Fibroblast of lung (primary cell): ENCODE measurements around the gene GSDMA. TPM values are rescaled to one million over a fixed set of nuclear protein-coding genes. Genes with fewer than 3 reads are reported as not detected.

Experiments used
- DNase-seq, 2 donors: peaks; one replicate each; pipeline versions ENCODE4 v3.0.0 to v3.0.0-alpha.2; 2010; ENCODE audit warnings: low read depth in 2 of 2
- H2AFZ ChIP-seq: 2 replicates; pipeline ENCODE4 v1.5.1; 2012; ENCODE audit warnings: low read length, control low read depth, inconsistent platforms
- H3K27ac ChIP-seq: 2 replicates; pipeline ENCODE4 v1.5.1; 2011; ENCODE audit warnings: low read length, control low read depth; ENCODE audit not compliant: insufficient read depth
- H3K27me3 ChIP-seq: 2 replicates; pipeline ENCODE4 v1.5.1; 2011; ENCODE audit warnings: mild to moderate bottlenecking, low read length; ENCODE audit not compliant: control insufficient read depth, insufficient read depth
- H3K36me3 ChIP-seq: 2 replicates; pipeline ENCODE4 v1.5.1; 2011; ENCODE audit warnings: low read length; ENCODE audit not compliant: control insufficient read depth, insufficient read depth
- H3K4me1 ChIP-seq: 2 replicates; pipeline ENCODE4 v1.5.1; 2011; ENCODE audit warnings: low read length; ENCODE audit not compliant: control insufficient read depth, insufficient read depth; ENCODE audit errors: extremely low read depth
- H3K4me2 ChIP-seq: 2 replicates; pipeline ENCODE4 v1.5.1; 2011; ENCODE audit warnings: low read length, control low read depth; ENCODE audit not compliant: insufficient read depth; ENCODE audit errors: extremely low read depth
- H3K4me3 ChIP-seq, 4 experiments: fragments of 200-600 bp in 1 of 4; sonication (generic) in 1 of 4; replicated peaks in 1 of 4; 2 replicates each; pipeline ENCODE4 v1.5.1; 2011 to 2016; ENCODE audit warnings: low read length in 4 of 4, low read depth in 3 of 4, mild to moderate bottlenecking in 3 of 4, control low read depth in 2 of 4, inconsistent platforms in 1 of 4, mixed read lengths in 1 of 4; ENCODE audit not compliant: insufficient read depth in 1 of 4; ENCODE audit errors: control extremely low read depth in 1 of 4
- H3K79me2 ChIP-seq: 2 replicates; pipeline ENCODE4 v1.5.1; 2012; ENCODE audit warnings: mild to moderate bottlenecking, low read length, inconsistent platforms; ENCODE audit not compliant: control insufficient read depth, insufficient read depth
- H3K9ac ChIP-seq: 2 replicates; pipeline ENCODE4 v1.5.1; 2011; ENCODE audit warnings: mild to moderate bottlenecking, low read length, control low read depth; ENCODE audit not compliant: insufficient read depth
- H3K9me3 ChIP-seq: 2 replicates; pipeline ENCODE4 v1.5.1; 2012; ENCODE audit warnings: low read depth, low read length; ENCODE audit not compliant: control insufficient read depth, insufficient read depth
- H4K20me1 ChIP-seq: 2 replicates; pipeline ENCODE4 v1.5.1; 2011; ENCODE audit warnings: low read length; ENCODE audit not compliant: control insufficient read depth, insufficient read depth; ENCODE audit errors: extremely low read depth
- EZH2 ChIP-seq: IDR thresholded peaks from 2 replicates; pipeline ENCODE4 v1.5.1; 2012; ENCODE audit warnings: low read length, control low read depth, mild to moderate bottlenecking; ENCODE audit errors: missing control alignments
- polyA plus RNA-seq, 2 donors: library from polyadenylated mRNA; depleted of rRNA in 1 of 2; stranded (reverse) in 1 of 2; unstranded in 1 of 2; fragments of >200 nt; gene quantifications; 2 replicates each; pipeline ENCODE4 v1.2.1, GENCODE V29; 2011 to 2012; ENCODE audit warnings: missing spikeins in 1 of 2
- total RNA-seq: library from RNA; depleted of rRNA; stranded (reverse); fragments of >200 nt; gene quantifications from 2 replicates; pipeline ENCODE4 v1.2.1, GENCODE V29; 2014
- TF ChIP-seq, protein P1 (sequence below), 2 donors: IDR thresholded peaks in 1 of 2; conservative IDR thresholded peaks in 1 of 2; 1 replicate in 1 of 2; 2 replicates in 1 of 2; pipeline ENCODE4 v1.5.1; 2011 to 2012; ENCODE audit warnings: low read length in 2 of 2, control low read depth in 1 of 2, inconsistent platforms in 1 of 2, low read depth in 1 of 2, mild to moderate bottlenecking in 1 of 2

GSDMA gene
- total and polyA plus RNA-seq, 2 donors (not counting 1 experiment from before 2014, with no cell fraction given) = not detected

- H3K4me1 ChIP-seq = peaks cover 37% of the 10 kb centered on the region
- H3K27me3 ChIP-seq = no peaks in the 10 kb centered on the region
- H3K36me3 ChIP-seq = peaks cover 3% of the 10 kb centered on the region
- TF ChIP-seq, protein P1, sequence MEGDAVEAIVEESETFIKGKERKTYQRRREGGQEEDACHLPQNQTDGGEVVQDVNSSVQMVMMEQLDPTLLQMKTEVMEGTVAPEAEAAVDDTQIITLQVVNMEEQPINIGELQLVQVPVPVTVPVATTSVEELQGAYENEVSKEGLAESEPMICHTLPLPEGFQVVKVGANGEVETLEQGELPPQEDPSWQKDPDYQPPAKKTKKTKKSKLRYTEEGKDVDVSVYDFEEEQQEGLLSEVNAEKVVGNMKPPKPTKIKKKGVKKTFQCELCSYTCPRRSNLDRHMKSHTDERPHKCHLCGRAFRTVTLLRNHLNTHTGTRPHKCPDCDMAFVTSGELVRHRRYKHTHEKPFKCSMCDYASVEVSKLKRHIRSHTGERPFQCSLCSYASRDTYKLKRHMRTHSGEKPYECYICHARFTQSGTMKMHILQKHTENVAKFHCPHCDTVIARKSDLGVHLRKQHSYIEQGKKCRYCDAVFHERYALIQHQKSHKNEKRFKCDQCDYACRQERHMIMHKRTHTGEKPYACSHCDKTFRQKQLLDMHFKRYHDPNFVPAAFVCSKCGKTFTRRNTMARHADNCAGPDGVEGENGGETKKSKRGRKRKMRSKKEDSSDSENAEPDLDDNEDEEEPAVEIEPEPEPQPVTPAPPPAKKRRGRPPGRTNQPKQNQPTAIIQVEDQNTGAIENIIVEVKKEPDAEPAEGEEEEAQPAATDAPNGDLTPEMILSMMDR (conservative IDR thresholded peaks at IDR 0.05 in 1 of 2, IDR thresholded peaks at IDR 0.05 in 1 of 2; ENCODE audit: low read depth in 1 of 2, low read length in 2 of 2) = no peak
- no peak for TF ChIP-seq EZH2
- peak overlapping the region; percentile 57 to 95 (median 78) for H3K4me3 ChIP-seq
- H2AFZ ChIP-seq = peak overlapping the region; percentile 84
- peak in 1 of 2 donors; percentile 23 for DNase-seq
- H3K9me3 ChIP-seq = no peaks in the 10 kb centered on the region
- H4K20me1 ChIP-seq = no peaks in the 10 kb centered on the region
- H3K27ac ChIP-seq = peak overlapping the region; percentile 89
- peak overlapping the region; percentile 33 for H3K9ac ChIP-seq
- peak overlapping the region; percentile 98 for H3K4me2 ChIP-seq
- peaks cover 30% of the 10 kb centered on the region for H3K79me2 ChIP-seq
Measured at GRCh38 chr17:39927929-39928857, 34.6 kb upstream of the GSDMA start.

DNA sequence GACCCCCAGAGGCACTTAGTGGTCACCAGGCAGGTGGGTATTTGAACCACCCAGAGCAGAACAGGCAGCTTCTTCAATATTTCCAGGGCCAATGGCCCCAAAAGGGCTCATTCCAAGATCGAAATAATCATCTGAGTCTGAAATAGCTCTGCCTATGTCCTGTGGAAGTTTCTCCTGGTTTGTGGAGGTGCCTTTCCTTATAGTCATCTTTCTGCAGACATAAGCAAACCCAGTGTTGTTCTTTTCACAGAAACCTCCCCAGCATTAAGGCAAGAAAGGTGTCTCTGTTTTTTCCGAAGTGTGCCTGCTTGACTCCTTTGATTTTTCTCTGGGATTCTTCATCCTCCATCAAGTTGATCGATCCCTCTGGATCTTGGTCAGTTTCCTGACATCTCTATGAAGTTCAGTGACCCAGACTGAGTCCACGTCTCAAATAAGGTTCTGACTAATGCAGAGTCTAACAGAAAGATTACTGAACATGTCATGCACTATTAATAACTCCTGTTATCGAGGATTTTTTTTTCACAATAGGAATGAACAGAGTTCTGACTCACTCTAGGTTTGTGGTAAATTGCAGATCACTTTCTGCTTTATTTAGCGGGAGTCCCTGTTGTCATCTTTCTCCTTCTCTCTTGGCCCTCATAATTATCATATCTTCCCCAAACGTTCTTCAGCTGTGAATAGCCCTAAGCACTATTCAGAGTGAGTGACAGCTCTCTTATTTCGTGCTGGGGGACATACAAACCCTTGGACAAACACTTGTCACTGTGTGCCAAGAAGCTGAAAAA lies 33.8 kb upstream of the GSDMA start:
- no peaks in the 10 kb centered on the region for H4K20me1 ChIP-seq
- peaks cover 25% of the 10 kb centered on the region for H3K79me2 ChIP-seq
- H2AFZ ChIP-seq = no peak overlapping the region
- no peaks in the 10 kb centered on the region for H3K9me3 ChIP-seq
- H3K4me3 ChIP-seq = peak overlapping the region in 1 of 4 experiments; percentile 13
- H3K27me3 ChIP-seq = no peaks in the 10 kb centered on the region
- H3K4me1 ChIP-seq = peaks cover 35% of the 10 kb centered on the region
- no peaks in the 10 kb centered on the region for H3K36me3 ChIP-seq
- peak overlapping the region; percentile 98 for H3K4me2 ChIP-seq
- peak overlapping the region; percentile 33 for H3K9ac ChIP-seq
- no peak for TF ChIP-seq EZH2
- TF ChIP-seq, protein P1 (conservative IDR thresholded peaks at IDR 0.05 in 1 of 2, IDR thresholded peaks at IDR 0.05 in 1 of 2; ENCODE audit: low read depth in 1 of 2, low read length in 2 of 2) = no peak
- peak overlapping the region; percentile 89 for H3K27ac ChIP-seq
- DNase-seq = peak; percentile 89 to 95
